HepG2 (cell line): ENCODE data around the gene CDC42EP5. TPM values are rescaled to one million over a fixed set of nuclear protein-coding genes. Genes with fewer than 3 reads are reported as not detected.

Experiments used
- AHDC1 ChIP-seq: sonication (generic); formaldehyde crosslinking; IDR thresholded peaks from 2 replicates; pipeline ENCODE4 v1.5.1; 2020; ENCODE audit warnings: mild to moderate bottlenecking, missing genetic modification reagents, borderline replicate concordance
- DNMT1 ChIP-seq: sonication (generic); formaldehyde crosslinking; IDR thresholded peaks from 2 replicates; pipeline ENCODE4 v1.5.1; 2020; ENCODE audit warnings: mild to moderate bottlenecking, missing genetic modification reagents
- HOMEZ ChIP-seq: IDR thresholded peaks from 2 replicates; pipeline ENCODE4 v1.6.1; 2016; ENCODE audit warnings: low read depth
- WIZ ChIP-seq: sonication (generic); formaldehyde crosslinking; IDR thresholded peaks from 2 replicates; pipeline ENCODE4 v1.5.1; 2020; ENCODE audit warnings: mild to moderate bottlenecking, missing genetic modification reagents
- ZHX2 ChIP-seq, 2 experiments: sonication (generic) in 1 of 2; formaldehyde crosslinking in 1 of 2; IDR thresholded peaks; 2 replicates each; pipeline versions ENCODE4 v1.6.1 to v1.9.0; 2014 to 2022; ENCODE audit warnings: antibody characterized with exemption in 1 of 2, borderline replicate concordance in 1 of 2, inconsistent platforms in 1 of 2, low read depth in 1 of 2, missing genetic modification reagents in 1 of 2
- ZNF790 ChIP-seq: sonication (generic); formaldehyde crosslinking; IDR thresholded peaks from 2 replicates; pipeline ENCODE4 v1.8.0; 2022; ENCODE audit warnings: missing genetic modification reagents, mild to moderate bottlenecking, borderline replicate concordance
- ZNF850 ChIP-seq: sonication (generic); formaldehyde crosslinking; conservative IDR thresholded peaks from 2 replicates; pipeline ENCODE4 v1.9.0; 2021; ENCODE audit warnings: mild to moderate bottlenecking, missing genetic modification reagents
- ZZZ3 ChIP-seq: sonication (generic); formaldehyde crosslinking; IDR thresholded peaks from 2 replicates; pipeline ENCODE4 v1.4.0; 2020; ENCODE audit warnings: missing genetic modification reagents, mild to moderate bottlenecking, borderline replicate concordance
- polyA plus RNA-seq, 8 experiments: library from polyadenylated mRNA; depleted of rRNA in 3 of 8; stranded (reverse) in 7 of 8; unstranded in 1 of 8; fragments of >200 nt; fragmentation: Illumina TruSeq in 4 of 8; extraction: Trizol in 4 of 8; gene quantifications; 2 replicates each; pipeline versions ENCODE4 v1.2.1 to v1.2.3, GENCODE V29; 2011 to 2016; ENCODE audit warnings: low read depth in 4 of 8, missing spikeins in 1 of 8, mixed read lengths in 1 of 8; ENCODE audit not compliant: insufficient read depth in 1 of 8
- total RNA-seq, 5 experiments: library from RNA; depleted of rRNA; stranded (reverse); fragments of >200 nt; fragmentation: Illumina TruSeq; extraction: Trizol; gene quantifications; 2 replicates each; pipeline ENCODE4 v1.2.3, GENCODE V29; 2016; ENCODE audit warnings: low read depth in 1 of 5
- TF ChIP-seq, protein P1 (sequence below): IDR thresholded peaks from 2 replicates; pipeline ENCODE4 v1.6.1; 2016; ENCODE audit warnings: control low read depth

Gene CDC42EP5
- total and polyA plus RNA-seq, 2 of the 13 experiments (the other 11 are each of a cell fraction or from before 2014, with no cell fraction given) = 0.41 to 1.6 TPM

GRCh38 chr19:54448774-54449700 lies 24.1 kb downstream of the CDC42EP5 start, which contains the start of gene LENG8 (continued):
- no peak; the same call in 1 of the 2 replicates for TF ChIP-seq AHDC1 (CRISPR knock-in tag)
- no peak for TF ChIP-seq WIZ (CRISPR knock-in tag)
- TF ChIP-seq ZHX2 (IDR thresholded peaks at IDR 0.05; ENCODE audit: low read depth) = peak; percentile 88; the same call in 1 of the 2 replicates
- 0 out of 2 replicates have a peak, but pooled peaks have one; percentile 48 for TF ChIP-seq ZHX2 (CRISPR knock-in tag; IDR thresholded peaks at IDR 0.05; ENCODE audit: borderline replicate concordance)
- peak; percentile 98 for TF ChIP-seq DNMT1
- peak; percentile 82; the same call in 1 of the 2 replicates for TF ChIP-seq ZNF790
- TF ChIP-seq HOMEZ = no peak; the same call in 1 of the 2 replicates
- TF ChIP-seq, protein P1, sequence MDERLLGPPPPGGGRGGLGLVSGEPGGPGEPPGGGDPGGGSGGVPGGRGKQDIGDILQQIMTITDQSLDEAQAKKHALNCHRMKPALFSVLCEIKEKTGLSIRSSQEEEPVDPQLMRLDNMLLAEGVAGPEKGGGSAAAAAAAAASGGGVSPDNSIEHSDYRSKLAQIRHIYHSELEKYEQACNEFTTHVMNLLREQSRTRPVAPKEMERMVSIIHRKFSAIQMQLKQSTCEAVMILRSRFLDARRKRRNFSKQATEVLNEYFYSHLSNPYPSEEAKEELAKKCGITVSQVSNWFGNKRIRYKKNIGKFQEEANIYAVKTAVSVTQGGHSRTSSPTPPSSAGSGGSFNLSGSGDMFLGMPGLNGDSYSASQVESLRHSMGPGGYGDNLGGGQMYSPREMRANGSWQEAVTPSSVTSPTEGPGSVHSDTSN = no peak
- TF ChIP-seq ZZZ3 (CRISPR knock-in tag) = peak; percentile 84; the same call in 1 of the 2 replicates
- no peak for TF ChIP-seq ZNF850
